Measurements from ENCODE around the gene CELF5. TPM values are rescaled to one million over a fixed set of nuclear protein-coding genes. Genes with fewer than 3 reads are reported as not detected.
A peak's percentile ranks its signal among the peaks of the same experiment; 100 is the strongest.

Gene CELF5
- total and polyA plus RNA-seq, 9 of the 15 experiments (the other 6 are each of a cell fraction or from before 2014, with no cell fraction given): 0.01 to 0.56 (median 0.22) TPM

GRCh38 chr19:3185461-3186159, 38.9 kb upstream of the CELF5 start, which contains the start of gene NCLN (continued):
- TF ChIP-seq YY1 (IDR thresholded peaks at IDR 0.05; ENCODE audit: borderline replicate concordance in 1 of 3, control insufficient read depth in 1 of 3, extremely low read depth in 1 of 3, insufficient read depth in 3 of 3, insufficient read length in 1 of 3, insufficient replicate concordance in 2 of 3, low read depth in 1 of 3, low read length in 2 of 3) (peak in 2 of 3 experiments; percentile 32 to 39), FOSL1 (tag; conservative IDR thresholded peaks at IDR 0.05) (0 out of 2 replicates have a peak, but pooled peaks have one; percentile 32), ESRRA (IDR thresholded peaks at IDR 0.05; ENCODE audit: borderline replicate concordance, low read depth) (peak; percentile 73), SMAD4 (CRISPR knock-in tag; conservative IDR thresholded peaks at IDR 0.05) (peak; percentile 52; the same call in 1 of the 2 replicates), POLR2A (conservative IDR thresholded peaks at IDR 0.05) (peak; percentile 83), THAP7 (CRISPR knock-in tag; IDR thresholded peaks at IDR 0.05) (no peak), ASH1L (IDR thresholded peaks at IDR 0.05; ENCODE audit: borderline replicate concordance, low read depth, partially characterized antibody) (peak; percentile 79), ZNF76 (CRISPR knock-in tag; IDR thresholded peaks at IDR 0.05; ENCODE audit: borderline replicate concordance) (peak; percentile 37; the same call in 1 of the 2 replicates), ATF6 (CRISPR knock-in tag; IDR thresholded peaks at IDR 0.05) (0 out of 2 replicates have a peak, but pooled peaks have one; percentile 17), ZNF395 (CRISPR knock-in tag; IDR thresholded peaks at IDR 0.05) (peak; percentile 93), NCOA1 (IDR thresholded peaks at IDR 0.05; ENCODE audit: low read depth) (no peak; the same call in 1 of the 2 replicates), NFIC (IDR thresholded peaks at IDR 0.05) (0 out of 2 replicates have a peak, but pooled peaks have one; percentile 4), ZNF133 (CRISPR knock-in tag; IDR thresholded peaks at IDR 0.05) (no peak), CREBBP (IDR thresholded peaks at IDR 0.05; ENCODE audit: low read depth, low read length) (no peak)
- TF ChIP-seq, protein P1, sequence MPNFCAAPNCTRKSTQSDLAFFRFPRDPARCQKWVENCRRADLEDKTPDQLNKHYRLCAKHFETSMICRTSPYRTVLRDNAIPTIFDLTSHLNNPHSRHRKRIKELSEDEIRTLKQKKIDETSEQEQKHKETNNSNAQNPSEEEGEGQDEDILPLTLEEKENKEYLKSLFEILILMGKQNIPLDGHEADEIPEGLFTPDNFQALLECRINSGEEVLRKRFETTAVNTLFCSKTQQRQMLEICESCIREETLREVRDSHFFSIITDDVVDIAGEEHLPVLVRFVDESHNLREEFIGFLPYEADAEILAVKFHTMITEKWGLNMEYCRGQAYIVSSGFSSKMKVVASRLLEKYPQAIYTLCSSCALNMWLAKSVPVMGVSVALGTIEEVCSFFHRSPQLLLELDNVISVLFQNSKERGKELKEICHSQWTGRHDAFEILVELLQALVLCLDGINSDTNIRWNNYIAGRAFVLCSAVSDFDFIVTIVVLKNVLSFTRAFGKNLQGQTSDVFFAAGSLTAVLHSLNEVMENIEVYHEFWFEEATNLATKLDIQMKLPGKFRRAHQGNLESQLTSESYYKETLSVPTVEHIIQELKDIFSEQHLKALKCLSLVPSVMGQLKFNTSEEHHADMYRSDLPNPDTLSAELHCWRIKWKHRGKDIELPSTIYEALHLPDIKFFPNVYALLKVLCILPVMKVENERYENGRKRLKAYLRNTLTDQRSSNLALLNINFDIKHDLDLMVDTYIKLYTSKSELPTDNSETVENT (CRISPR knock-in tag; IDR thresholded peaks at IDR 0.05): peak; percentile 62; the same call in 1 of the 2 replicates
- TF ChIP-seq, protein P2, sequence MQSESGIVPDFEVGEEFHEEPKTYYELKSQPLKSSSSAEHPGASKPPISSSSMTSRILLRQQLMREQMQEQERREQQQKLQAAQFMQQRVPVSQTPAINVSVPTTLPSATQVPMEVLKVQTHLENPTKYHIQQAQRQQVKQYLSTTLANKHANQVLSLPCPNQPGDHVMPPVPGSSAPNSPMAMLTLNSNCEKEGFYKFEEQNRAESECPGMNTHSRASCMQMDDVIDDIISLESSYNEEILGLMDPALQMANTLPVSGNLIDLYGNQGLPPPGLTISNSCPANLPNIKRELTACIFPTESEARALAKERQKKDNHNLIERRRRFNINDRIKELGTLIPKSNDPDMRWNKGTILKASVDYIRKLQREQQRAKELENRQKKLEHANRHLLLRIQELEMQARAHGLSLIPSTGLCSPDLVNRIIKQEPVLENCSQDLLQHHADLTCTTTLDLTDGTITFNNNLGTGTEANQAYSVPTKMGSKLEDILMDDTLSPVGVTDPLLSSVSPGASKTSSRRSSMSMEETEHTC (IDR thresholded peaks at IDR 0.05): 0 out of 2 replicates have a peak, but pooled peaks have one; percentile 9
- TF ChIP-seq, protein P3, sequence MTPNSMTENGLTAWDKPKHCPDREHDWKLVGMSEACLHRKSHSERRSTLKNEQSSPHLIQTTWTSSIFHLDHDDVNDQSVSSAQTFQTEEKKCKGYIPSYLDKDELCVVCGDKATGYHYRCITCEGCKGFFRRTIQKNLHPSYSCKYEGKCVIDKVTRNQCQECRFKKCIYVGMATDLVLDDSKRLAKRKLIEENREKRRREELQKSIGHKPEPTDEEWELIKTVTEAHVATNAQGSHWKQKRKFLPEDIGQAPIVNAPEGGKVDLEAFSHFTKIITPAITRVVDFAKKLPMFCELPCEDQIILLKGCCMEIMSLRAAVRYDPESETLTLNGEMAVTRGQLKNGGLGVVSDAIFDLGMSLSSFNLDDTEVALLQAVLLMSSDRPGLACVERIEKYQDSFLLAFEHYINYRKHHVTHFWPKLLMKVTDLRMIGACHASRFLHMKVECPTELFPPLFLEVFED (CRISPR knock-in tag; conservative IDR thresholded peaks at IDR 0.05): no peak

Measured in K562 (cell line).